Measurements from ENCODE around the gene PRR7.

DNA sequence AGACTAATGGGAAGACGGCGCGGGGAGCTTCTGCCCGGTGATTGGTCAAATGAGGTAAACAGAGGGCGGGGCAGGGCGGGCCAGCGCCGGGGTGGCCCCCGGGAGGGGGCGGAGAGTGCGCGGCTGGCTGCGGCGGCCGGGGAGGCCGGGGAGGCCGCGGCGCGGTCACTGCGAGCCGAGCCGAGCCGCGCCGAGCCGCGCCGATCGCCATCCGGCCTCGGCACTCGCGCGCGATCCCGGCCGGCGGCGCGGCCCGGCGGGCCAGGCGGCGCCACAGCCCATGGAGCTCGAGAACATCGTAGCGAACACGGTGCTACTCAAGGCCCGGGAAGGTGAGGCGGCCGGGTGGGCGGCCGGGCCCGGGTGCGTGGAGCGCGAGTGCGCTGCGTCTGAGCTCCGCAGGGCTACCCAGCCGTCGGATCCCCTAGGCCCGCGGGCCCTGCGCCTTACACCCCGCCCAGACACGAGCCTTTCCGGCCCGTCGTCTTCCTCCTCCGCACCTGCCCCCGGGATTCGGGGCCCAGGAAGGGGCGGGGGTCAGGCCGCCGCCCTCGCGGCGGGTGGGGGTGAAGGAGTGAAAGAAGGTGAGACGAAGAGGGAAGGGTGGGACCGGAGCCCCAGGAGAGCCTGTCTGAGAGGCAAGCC is 19.9 kb upstream of the PRR7 start, which contains the start of gene GRK6:
- TF ChIP-seq EZH2 (optimal IDR thresholded peaks at IDR 0.05; ENCODE audit: low read depth, low read length) (no peak), EZH2phosphoT487 (IDR thresholded peaks at IDR 0.05; ENCODE audit: low read length) (no peak)
- TF ChIP-seq, protein P1, sequence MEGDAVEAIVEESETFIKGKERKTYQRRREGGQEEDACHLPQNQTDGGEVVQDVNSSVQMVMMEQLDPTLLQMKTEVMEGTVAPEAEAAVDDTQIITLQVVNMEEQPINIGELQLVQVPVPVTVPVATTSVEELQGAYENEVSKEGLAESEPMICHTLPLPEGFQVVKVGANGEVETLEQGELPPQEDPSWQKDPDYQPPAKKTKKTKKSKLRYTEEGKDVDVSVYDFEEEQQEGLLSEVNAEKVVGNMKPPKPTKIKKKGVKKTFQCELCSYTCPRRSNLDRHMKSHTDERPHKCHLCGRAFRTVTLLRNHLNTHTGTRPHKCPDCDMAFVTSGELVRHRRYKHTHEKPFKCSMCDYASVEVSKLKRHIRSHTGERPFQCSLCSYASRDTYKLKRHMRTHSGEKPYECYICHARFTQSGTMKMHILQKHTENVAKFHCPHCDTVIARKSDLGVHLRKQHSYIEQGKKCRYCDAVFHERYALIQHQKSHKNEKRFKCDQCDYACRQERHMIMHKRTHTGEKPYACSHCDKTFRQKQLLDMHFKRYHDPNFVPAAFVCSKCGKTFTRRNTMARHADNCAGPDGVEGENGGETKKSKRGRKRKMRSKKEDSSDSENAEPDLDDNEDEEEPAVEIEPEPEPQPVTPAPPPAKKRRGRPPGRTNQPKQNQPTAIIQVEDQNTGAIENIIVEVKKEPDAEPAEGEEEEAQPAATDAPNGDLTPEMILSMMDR (IDR thresholded peaks at IDR 0.05; ENCODE audit: low read length): no peak

Measured in MM.1S (cell line).